DND-41 (cell line): ENCODE measurements around the gene CPAMD8.

Experiments used
- ATAC-seq: fragments of 200-7000 bp; cut with Tn5 transposase; 3 replicates; pipeline ENCODE4 v1.9.1; 2021; ENCODE audit warnings: low read depth; ENCODE audit not compliant: insufficient read depth
- DNase-seq: peaks from one replicate; pipeline ENCODE4 v3.0.0-alpha.2; 2020
- H2AFZ ChIP-seq: 2 replicates; pipeline ENCODE4 v1.6.0; 2012; ENCODE audit warnings: low read depth, low read length
- H3K27ac ChIP-seq: 2 replicates; pipeline ENCODE4 v1.5.1; 2012; ENCODE audit warnings: low read length, inconsistent platforms
- H3K27me3 ChIP-seq: fragments of 200-600 bp; sonication (generic); 2 replicates; pipeline ENCODE4 v1.6.0; 2012; ENCODE audit warnings: low read length, mild to moderate bottlenecking, inconsistent platforms; ENCODE audit not compliant: insufficient read depth, poor library complexity
- H3K36me3 ChIP-seq: 2 replicates; pipeline ENCODE4 v1.5.1; 2012; ENCODE audit warnings: low read length, inconsistent platforms; ENCODE audit not compliant: insufficient read depth
- H3K4me1 ChIP-seq: 2 replicates; pipeline ENCODE4 v1.5.1; 2012; ENCODE audit warnings: mild to moderate bottlenecking, low read length; ENCODE audit not compliant: insufficient read depth
- H3K4me2 ChIP-seq: 2 replicates; pipeline ENCODE4 v1.6.0; 2012; ENCODE audit warnings: mild to moderate bottlenecking, moderate library complexity, low read length, inconsistent platforms; ENCODE audit not compliant: insufficient read depth
- H3K4me3 ChIP-seq, 2 experiments: fragments of 200-600 bp in 1 of 2; shearing (Covaris generic) in 1 of 2; 2 replicates each; pipeline ENCODE4 v1.5.1; 2012 to 2016; ENCODE audit warnings: inconsistent platforms in 2 of 2, low read length in 2 of 2, mild to moderate bottlenecking in 2 of 2, low read depth in 1 of 2, moderate library complexity in 1 of 2
- H3K79me2 ChIP-seq: 2 replicates; pipeline ENCODE4 v1.6.0; 2012; ENCODE audit warnings: low read length, inconsistent platforms; ENCODE audit not compliant: insufficient read depth
- H3K9ac ChIP-seq: 2 replicates; pipeline ENCODE4 v1.6.0; 2012; ENCODE audit warnings: low read depth, mild to moderate bottlenecking, inconsistent platforms, low read length, moderate library complexity
- H3K9me3 ChIP-seq: 2 replicates; pipeline ENCODE4 v1.5.1; 2012; ENCODE audit warnings: low read length, moderate library complexity, mild to moderate bottlenecking, inconsistent platforms; ENCODE audit not compliant: insufficient read depth, severe bottlenecking
- H4K20me1 ChIP-seq: 2 replicates; pipeline ENCODE4 v1.6.0; 2012; ENCODE audit warnings: low read length; ENCODE audit not compliant: insufficient read depth
- CTCF ChIP-seq: IDR thresholded peaks from 2 replicates; pipeline ENCODE4 v1.5.1; 2012; ENCODE audit warnings: borderline replicate concordance, low read length, moderate library complexity, mild to moderate bottlenecking; ENCODE audit not compliant: poor library complexity, severe bottlenecking; ENCODE audit errors: extremely low read depth
- EZH2 ChIP-seq: IDR thresholded peaks from 3 replicates; pipeline ENCODE4 v1.6.1; 2012; ENCODE audit warnings: borderline replicate concordance, low read depth, mild to moderate bottlenecking, moderate library complexity, low read length, inconsistent platforms; ENCODE audit not compliant: severe bottlenecking

Gene CPAMD8

GRCh38 chr19:16927883-16928282, 98.7 kb downstream of the CPAMD8 start:
- H3K27me3 ChIP-seq = no peaks in the 10 kb centered on the region
- ATAC-seq = no peak
- no peak overlapping the region for H2AFZ ChIP-seq
- no peak overlapping the region for H3K9ac ChIP-seq
- TF ChIP-seq EZH2 (no peak), CTCF (no peak)
- H3K4me1 ChIP-seq = no peaks in the 10 kb centered on the region
- H4K20me1 ChIP-seq = no peaks in the 10 kb centered on the region
- H3K36me3 ChIP-seq = no peaks in the 10 kb centered on the region
- DNase-seq = no peak
- no peak overlapping the region for H3K27ac ChIP-seq
- no peak overlapping the region for H3K4me3 ChIP-seq
- H3K4me2 ChIP-seq = no peak overlapping the region
- peaks cover 14% of the 10 kb centered on the region for H3K9me3 ChIP-seq
- no peaks in the 10 kb centered on the region for H3K79me2 ChIP-seq

GRCh38 chr19:16922949-16923348, 103.7 kb downstream of the CPAMD8 start:
- H3K36me3 ChIP-seq = no peaks in the 10 kb centered on the region
- H3K27me3 ChIP-seq = no peaks in the 10 kb centered on the region
- no peak overlapping the region for H3K27ac ChIP-seq
- H3K4me3 ChIP-seq = no peak overlapping the region
- H3K9ac ChIP-seq = no peak overlapping the region
- H3K79me2 ChIP-seq = no peaks in the 10 kb centered on the region
- DNase-seq (no peak), ATAC-seq (no peak)
- no peaks in the 10 kb centered on the region for H3K4me1 ChIP-seq
- H3K4me2 ChIP-seq = no peak overlapping the region
- TF ChIP-seq EZH2 (no peak), CTCF (no peak)
- H3K9me3 ChIP-seq = peaks cover 3% of the 10 kb centered on the region
- H4K20me1 ChIP-seq = no peaks in the 10 kb centered on the region
- H2AFZ ChIP-seq = no peak overlapping the region

GRCh38 chr19:16922592-16922934, 104.0 kb downstream of the CPAMD8 start:
- no peak overlapping the region for H3K4me2 ChIP-seq
- no peak for DNase-seq
- no peak overlapping the region for H2AFZ ChIP-seq
- no peaks in the 10 kb centered on the region for H3K79me2 ChIP-seq
- H3K4me1 ChIP-seq = no peaks in the 10 kb centered on the region
- ATAC-seq = no peak
- TF ChIP-seq CTCF (no peak), EZH2 (no peak)
- no peaks in the 10 kb centered on the region for H4K20me1 ChIP-seq
- H3K4me3 ChIP-seq = no peak overlapping the region
- H3K36me3 ChIP-seq = no peaks in the 10 kb centered on the region
- H3K27ac ChIP-seq = no peak overlapping the region
- no peaks in the 10 kb centered on the region for H3K27me3 ChIP-seq
- no peak overlapping the region for H3K9ac ChIP-seq
- no peaks in the 10 kb centered on the region for H3K9me3 ChIP-seq
